Measurements from ENCODE around the gene FBXO17.

FBXO17 gene

DNA sequence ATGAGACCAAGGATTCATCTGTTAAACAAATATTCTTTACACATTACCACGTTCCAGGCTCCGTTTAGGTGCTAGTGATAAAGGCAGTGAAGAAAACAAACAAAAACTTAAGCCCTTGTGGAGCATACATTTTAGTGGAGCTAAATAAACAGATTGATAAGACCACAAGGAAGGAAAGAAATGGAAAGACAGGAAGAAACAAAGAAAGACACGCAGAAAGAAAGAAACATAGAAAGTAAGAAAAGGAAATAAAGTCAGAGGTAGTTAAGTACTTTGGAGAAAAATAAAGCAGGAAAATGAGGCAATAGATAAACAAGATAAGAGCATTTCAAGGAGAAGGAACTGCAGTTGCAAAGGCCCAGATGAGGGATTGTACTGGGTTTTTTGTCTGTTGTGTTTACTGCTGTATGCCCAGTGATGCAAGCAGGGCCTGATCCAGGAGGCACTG, 74.8 kb downstream of the FBXO17 start:
- Mint-ChIP-seq H3K4me1 (ENCODE audit: low read depth) (peaks cover 42% of the 10 kb centered on the region), H3K36me3 (peaks cover 4% of the 10 kb centered on the region), H3K4me3 (peak overlapping the region; percentile 99), H3K9me3 (ENCODE audit: low read depth) (no peaks in the 10 kb centered on the region), H3K27me3 (no peaks in the 10 kb centered on the region), H3K27ac (peak overlapping the region; percentile 96)

DNA sequence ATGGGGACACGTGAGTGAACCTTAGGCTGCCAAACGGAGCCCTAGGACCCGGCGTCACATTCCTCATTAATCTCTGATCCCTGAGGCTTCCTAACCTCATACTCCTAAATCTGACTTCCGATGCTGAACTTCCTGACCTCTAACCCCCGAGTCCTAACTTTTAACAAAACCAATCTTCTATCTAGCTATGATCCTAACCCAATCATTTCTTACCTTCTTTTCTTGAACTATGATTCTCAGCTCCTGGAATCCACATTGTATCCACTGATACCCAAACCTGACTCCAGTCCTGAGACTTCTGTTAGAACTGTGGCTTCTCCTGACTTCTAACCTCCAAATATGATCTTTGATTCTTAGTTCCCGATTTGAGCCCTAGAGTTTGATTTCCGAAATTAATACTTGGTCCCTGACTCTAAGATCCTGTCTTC, 75.3 kb downstream of the FBXO17 start:
- no peaks in the 10 kb centered on the region for H3K9me3 Mint-ChIP-seq (ENCODE audit: low read depth)
- peak overlapping the region; percentile 99 for H3K4me3 Mint-ChIP-seq
- peak overlapping the region; percentile 96 for H3K27ac Mint-ChIP-seq
- H3K4me1 Mint-ChIP-seq (ENCODE audit: low read depth): peaks cover 42% of the 10 kb centered on the region
- H3K36me3 Mint-ChIP-seq: peaks cover 4% of the 10 kb centered on the region
- H3K27me3 Mint-ChIP-seq: no peaks in the 10 kb centered on the region

DNA sequence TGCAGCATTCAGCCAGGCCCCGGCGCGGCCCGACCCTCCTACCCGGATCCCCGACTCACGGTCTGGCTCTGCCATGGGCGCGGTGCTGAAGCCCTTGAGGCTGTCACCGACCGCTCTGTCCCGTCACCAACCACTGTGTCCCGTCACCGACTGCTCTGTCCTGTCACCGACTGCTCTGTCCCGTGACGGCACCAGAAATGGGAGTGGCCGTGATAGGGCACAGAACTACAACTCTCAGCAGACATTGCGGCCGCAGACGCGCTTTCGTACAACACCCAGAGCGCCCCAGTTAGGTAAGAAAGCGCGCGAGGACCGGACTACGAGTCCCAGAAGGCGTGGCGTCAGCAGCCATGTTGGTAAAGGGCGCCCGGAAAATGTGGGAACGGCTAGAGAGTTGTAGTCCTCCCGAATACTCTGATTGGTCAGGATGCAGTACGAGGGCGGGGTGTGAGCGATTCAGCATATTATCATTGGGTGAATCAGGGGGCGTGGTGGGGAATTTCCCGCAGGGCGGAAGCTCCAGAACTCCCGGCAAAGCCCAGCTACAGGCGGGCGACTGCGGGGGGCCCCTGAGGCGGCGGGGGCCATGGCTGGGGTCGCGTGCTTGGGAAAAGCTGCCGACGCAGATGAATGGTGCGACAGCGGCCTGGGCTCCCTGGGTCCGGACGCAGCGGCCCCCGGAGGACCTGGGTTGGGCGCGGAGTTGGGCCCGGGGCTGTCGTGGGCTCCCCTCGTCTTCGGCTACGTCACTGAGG, 75.9 kb downstream of the FBXO17 start, which contains the start of the genes NFKBIB and SIRT2:
TSS of gene NFKBIB (plus strand) at position 523 of the 755 bp plus-strand sequence. CDS start at position 587, 64 bp downstream.
TSS of gene SIRT2 (minus strand) at position 172 of the 755 bp plus-strand sequence. CDS start at position 75, 97 bp downstream.
- H3K27ac Mint-ChIP-seq: peak within 1 kb of the TSS; percentile 96
- peak within 1 kb of the TSS; percentile 99 for H3K4me3 Mint-ChIP-seq
- peaks cover 43% of the 10 kb centered on the region for H3K4me1 Mint-ChIP-seq (ENCODE audit: low read depth)
- no peaks in the 10 kb centered on the region for H3K27me3 Mint-ChIP-seq
- H3K9me3 Mint-ChIP-seq (ENCODE audit: low read depth): no peaks in the 10 kb centered on the region
- peaks cover 5% of the 10 kb centered on the region for H3K36me3 Mint-ChIP-seq

DNA sequence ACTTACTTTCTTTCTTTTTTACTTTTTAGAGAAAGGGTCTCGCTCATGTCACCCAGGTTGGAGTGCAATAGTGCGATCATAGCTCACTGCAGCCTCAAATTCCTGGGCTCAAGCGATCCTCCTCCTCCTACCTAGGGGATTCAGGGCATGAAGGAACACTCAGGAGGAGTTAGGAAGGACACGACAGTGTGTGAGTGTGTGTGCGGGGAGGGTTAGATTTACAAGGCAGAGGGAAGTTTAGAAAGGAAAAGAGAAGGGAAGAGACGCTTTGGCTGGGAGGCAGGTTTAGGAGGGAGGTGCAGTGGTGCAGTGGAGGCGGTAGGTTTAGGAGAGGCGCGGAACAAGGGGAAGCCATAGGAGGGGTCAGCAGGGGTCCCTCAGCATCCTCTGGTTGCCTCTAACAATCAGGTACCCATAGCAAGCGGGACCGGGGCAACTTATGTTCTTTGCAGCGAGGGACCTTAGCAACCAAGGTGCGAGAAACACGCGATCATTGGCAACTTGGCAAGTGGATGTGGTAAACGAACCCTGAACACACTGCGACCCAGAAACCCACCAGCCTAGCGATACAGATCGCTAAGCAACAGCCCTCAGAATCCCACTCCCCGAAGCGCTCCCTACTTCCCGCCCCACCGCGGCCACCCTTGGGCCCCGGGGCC, 76.6 kb downstream of the FBXO17 start:
- Mint-ChIP-seq H3K4me1 (ENCODE audit: low read depth) (peaks cover 37% of the 10 kb centered on the region), H3K36me3 (peaks cover 2% of the 10 kb centered on the region), H3K9me3 (ENCODE audit: low read depth) (no peaks in the 10 kb centered on the region), H3K27ac (peak overlapping the region; percentile 90), H3K4me3 (peak overlapping the region; percentile 96), H3K27me3 (no peaks in the 10 kb centered on the region)

DNA sequence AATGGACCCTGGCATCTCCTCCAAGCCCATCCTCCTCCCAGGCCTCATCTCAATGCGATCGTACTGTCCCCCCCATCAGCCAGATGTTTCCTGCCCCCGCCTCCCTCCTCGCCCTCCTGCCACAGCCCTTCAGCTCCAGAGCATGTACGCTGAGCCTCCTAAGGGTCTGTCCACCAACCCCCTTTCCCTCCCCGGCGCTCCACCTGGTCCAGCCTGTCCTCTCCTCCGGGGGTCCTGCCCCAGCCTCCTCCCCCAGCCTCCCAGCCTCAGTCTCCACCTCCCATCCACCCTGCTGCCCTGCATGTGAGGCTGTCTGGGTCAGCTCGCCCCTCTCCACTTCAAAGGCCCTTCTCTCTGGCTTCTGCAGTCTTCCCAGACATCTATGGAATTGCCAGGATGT, 80.6 kb downstream of the FBXO17 start:
- Mint-ChIP-seq H3K36me3 (peaks cover 2% of the 10 kb centered on the region), H3K4me3 (no peak overlapping the region), H3K27me3 (no peaks in the 10 kb centered on the region), H3K9me3 (ENCODE audit: low read depth) (no peaks in the 10 kb centered on the region), H3K4me1 (ENCODE audit: low read depth) (peaks cover 21% of the 10 kb centered on the region), H3K27ac (no peak overlapping the region)

DNA sequence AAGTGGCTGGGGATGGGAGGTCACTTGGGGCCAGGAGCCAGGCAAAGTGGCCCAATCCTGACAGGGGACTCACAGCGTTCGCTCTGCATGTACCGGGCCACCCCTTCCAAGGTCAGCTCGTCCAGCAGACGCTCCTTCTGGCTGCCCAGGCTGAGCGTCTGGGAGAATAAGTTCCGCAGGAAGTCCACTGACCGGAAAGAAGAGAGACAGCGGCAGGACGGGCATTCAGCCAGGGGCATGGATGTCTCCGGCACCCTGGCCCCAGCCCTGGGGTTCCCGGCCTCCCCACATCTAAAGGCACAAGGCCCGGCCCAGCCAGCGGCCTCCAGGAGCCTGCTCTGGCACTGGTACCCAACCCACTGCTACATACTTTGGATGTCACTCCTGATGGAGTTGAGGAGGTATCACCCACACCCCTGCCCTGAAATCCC, 82.2 kb downstream of the FBXO17 start:
- Mint-ChIP-seq H3K36me3 (peaks cover 2% of the 10 kb centered on the region), H3K27ac (no peak overlapping the region), H3K9me3 (ENCODE audit: low read depth) (no peaks in the 10 kb centered on the region), H3K4me1 (ENCODE audit: low read depth) (peaks cover 13% of the 10 kb centered on the region), H3K4me3 (no peak overlapping the region), H3K27me3 (no peaks in the 10 kb centered on the region)

DNA sequence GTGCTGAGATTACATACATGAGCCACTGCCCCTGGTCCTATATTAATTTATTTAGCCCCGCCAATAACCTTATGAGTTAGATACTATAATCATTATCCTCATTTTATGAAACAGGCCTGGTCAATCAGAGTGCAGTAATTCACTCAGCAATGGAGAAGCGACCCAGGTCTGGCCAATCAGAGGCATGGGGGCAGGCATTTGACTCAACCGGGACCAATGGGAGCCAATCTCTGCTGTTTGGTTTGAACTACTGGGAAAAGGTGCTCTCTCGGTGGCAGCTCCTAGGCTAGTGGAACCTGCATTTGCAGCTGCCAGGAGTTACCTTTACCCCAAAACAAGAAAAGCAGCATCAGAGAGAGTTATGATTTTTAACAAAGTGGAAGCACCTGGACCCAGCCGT, 82.7 kb downstream of the FBXO17 start:
- Mint-ChIP-seq H3K27ac (no peak overlapping the region), H3K4me1 (ENCODE audit: low read depth) (peaks cover 8% of the 10 kb centered on the region), H3K36me3 (peaks cover 2% of the 10 kb centered on the region), H3K27me3 (no peaks in the 10 kb centered on the region), H3K4me3 (no peak overlapping the region), H3K9me3 (ENCODE audit: low read depth) (no peaks in the 10 kb centered on the region)

DNA sequence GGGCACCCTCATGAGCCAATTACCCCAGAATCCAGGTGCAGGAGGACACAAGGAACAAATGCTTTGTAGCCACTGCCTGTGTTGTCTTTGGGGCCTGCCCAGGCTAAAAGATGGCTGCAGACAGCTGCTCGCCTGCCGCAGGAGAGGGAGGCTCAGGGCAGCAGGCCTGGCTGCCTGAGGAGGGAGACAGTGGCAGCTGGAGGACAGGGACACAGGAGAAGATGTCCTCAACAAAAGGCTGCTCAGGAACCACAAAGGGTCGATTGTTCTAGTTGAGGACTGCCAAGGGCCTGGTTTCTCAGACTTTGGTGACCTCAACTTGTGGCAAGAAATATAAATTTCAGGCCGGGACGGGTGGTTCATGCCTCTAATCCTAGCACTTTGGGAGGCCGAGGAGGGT, 83.8 kb downstream of the FBXO17 start:
- Mint-ChIP-seq H3K9me3 (ENCODE audit: low read depth) (no peaks in the 10 kb centered on the region), H3K27ac (no peak overlapping the region), H3K4me3 (no peak overlapping the region), H3K27me3 (no peaks in the 10 kb centered on the region), H3K36me3 (peaks cover 2% of the 10 kb centered on the region), H3K4me1 (ENCODE audit: low read depth) (peaks cover 3% of the 10 kb centered on the region)

Data from activated naive CD8-positive, alpha-beta T cell (primary cell).